Fibroblast of the aortic adventitia (primary cell): Measurements from ENCODE around the gene FHIP1B. TPM values are rescaled to one million over a fixed set of nuclear protein-coding genes. Genes with fewer than 3 reads are reported as not detected.

Experiments used
- DNase-seq: peaks from one replicate; pipeline ENCODE4 v3.0.0-alpha.2; 2010; ENCODE audit warnings: low read depth
- H3K4me3 ChIP-seq: 2 replicates; pipeline ENCODE4 v1.5.1; 2011; ENCODE audit warnings: low read depth, mild to moderate bottlenecking, control low read depth, low read length, moderate library complexity
- CTCF ChIP-seq: IDR thresholded peaks from 2 replicates; pipeline ENCODE4 v1.5.1; 2011; ENCODE audit warnings: mild to moderate bottlenecking, low read length, control low read depth, inconsistent platforms; ENCODE audit not compliant: insufficient read depth
- total RNA-seq: library from RNA; depleted of rRNA; stranded (reverse); fragments of >200 nt; gene quantifications from 2 replicates; pipeline ENCODE4 v1.2.3, GENCODE V29; 2012; ENCODE audit warnings: low replicate concordance

The FHIP1B gene
- total RNA-seq, 1 donor = 15.6 TPM

- no peak for TF ChIP-seq CTCF
- H3K4me3 ChIP-seq = no peak overlapping the region
- no peak for DNase-seq
These were observed 36.8 kb downstream of the FHIP1B start for GRCh38 chr11:6197466-6198200.

- H3K4me3 ChIP-seq = no peak overlapping the region
- no peak for TF ChIP-seq CTCF
- no peak for DNase-seq
These were observed 38.0 kb downstream of the FHIP1B start for GRCh38 chr11:6196396-6196795.

- no peak for DNase-seq
- H3K4me3 ChIP-seq = no peak overlapping the region
- TF ChIP-seq CTCF = no peak
These were observed 40.3 kb downstream of the FHIP1B start for GRCh38 chr11:6194065-6194581.

- TF ChIP-seq CTCF = no peak
- H3K4me3 ChIP-seq = no peak overlapping the region
- DNase-seq = no peak
These were observed 42.7 kb downstream of the FHIP1B start for GRCh38 chr11:6191742-6192141.

GRCh38 chr11:6175440-6175839 is 59.0 kb downstream of the FHIP1B start:
- DNase-seq = no peak
- no peak overlapping the region for H3K4me3 ChIP-seq
- no peak for TF ChIP-seq CTCF

GRCh38 chr11:6170226-6170625 is 64.2 kb downstream of the FHIP1B start, which contains the start of gene OR52B2:
TSS of gene OR52B2 (minus strand) at chr11:6170326. CDS start at chr11:6170326, 0 bp downstream.
- no peak for DNase-seq
- TF ChIP-seq CTCF = no peak
- H3K4me3 ChIP-seq = no peak within 1 kb of the TSS

Other genes starting within 250 kb of the FHIP1B start
- gene OR52L1, start 247.7 kb downstream of the FHIP1B start, total RNA-seq = not detected in 2 replicates
- gene OR56A4, start 227.7 kb downstream of the FHIP1B start, total RNA-seq = not detected in 2 replicates
- gene OR56A1, start 203.9 kb downstream of the FHIP1B start, total RNA-seq = under 0.01 TPM in 1 of 2 replicates, not detected in the other
- gene OR56B4, start 127.0 kb downstream of the FHIP1B start, total RNA-seq = 0.57 TPM in 1 of 2 replicates, not detected in the other
- not detected in 2 replicates for gene OR52B2, start 64.3 kb downstream of the FHIP1B start, total RNA-seq
- not detected in 2 replicates for gene OR52W1, start 35.4 kb downstream of the FHIP1B start, total RNA-seq
- gene C11orf42, start 29.1 kb downstream of the FHIP1B start, total RNA-seq = not detected in 2 replicates
- not detected in 2 replicates for gene CNGA4, start 4.5 kb upstream of the FHIP1B start, total RNA-seq
- not detected in 2 replicates for gene CCKBR, start 25.2 kb upstream of the FHIP1B start, total RNA-seq
- 323 and 888 TPM in 2 replicates for gene CAVIN3, start 85.9 kb upstream of the FHIP1B start, total RNA-seq
- gene SMPD1, start 155.8 kb upstream of the FHIP1B start, total RNA-seq = 44.8 and 63.9 TPM in 2 replicates
- gene APBB1, start 184.5 kb upstream of the FHIP1B start, total RNA-seq = 41.8 and 52.4 TPM in 2 replicates
- gene HPX, start 206.4 kb upstream of the FHIP1B start, total RNA-seq = 1.2 TPM in 1 of 2 replicates, not detected in the other
- gene TRIM3, start 239.3 kb upstream of the FHIP1B start, total RNA-seq = 18.9 and 23.8 TPM in 2 replicates
- 45.7 and 49.1 TPM in 2 replicates for gene ARFIP2, start 246.7 kb upstream of the FHIP1B start, total RNA-seq
- 30.1 and 41.8 TPM in 2 replicates for gene TIMM10B, start 246.9 kb upstream of the FHIP1B start, total RNA-seq